Keratinocyte (primary cell): Measurements from ENCODE around the gene MUC5B. TPM values are rescaled to one million over a fixed set of nuclear protein-coding genes. Genes with fewer than 3 reads are reported as not detected.

ENCODE experiments used
- DNase-seq: peaks from one replicate; pipeline ENCODE4 v3.0.0-alpha.2; 2011; ENCODE audit warnings: low read depth, missing footprints, low spot score
- FAIRE-seq: peaks from 2 replicates; lab custom pipeline; 2011; peaks lifted over from hg19 to GRCh38; lab: Jason Lieb, UNC
- H2AFZ ChIP-seq: 2 replicates; pipeline ENCODE4 v1.6.0; 2012; ENCODE audit warnings: low read length, control low read depth, inconsistent platforms; ENCODE audit not compliant: control insufficient read depth
- H3K27ac ChIP-seq: 2 replicates; pipeline ENCODE4 v1.5.1; 2011; ENCODE audit warnings: low read length; ENCODE audit not compliant: control insufficient read depth, insufficient read depth
- H3K27me3 ChIP-seq: 3 replicates; pipeline ENCODE4 v1.6.0; 2011; ENCODE audit warnings: low read length; ENCODE audit not compliant: control insufficient read depth, insufficient read depth; ENCODE audit errors: extremely low read depth
- H3K36me3 ChIP-seq, 2 experiments: 2 replicates in 1 of 2; 3 replicates in 1 of 2; pipeline ENCODE4 v1.5.1; 2011; ENCODE audit warnings: low read length in 2 of 2, mild to moderate bottlenecking in 1 of 2; ENCODE audit not compliant: control insufficient read depth in 2 of 2, insufficient read depth in 2 of 2; ENCODE audit errors: extremely low read depth in 1 of 2
- H3K4me1 ChIP-seq: 3 replicates; pipeline ENCODE4 v1.5.1; 2011; ENCODE audit warnings: low read length; ENCODE audit not compliant: control insufficient read depth, insufficient read depth; ENCODE audit errors: extremely low read depth
- H3K4me2 ChIP-seq: 3 replicates; pipeline ENCODE4 v1.6.0; 2011; ENCODE audit warnings: low read depth, low read length; ENCODE audit not compliant: control insufficient read depth, insufficient read depth; ENCODE audit errors: extremely low read depth
- H3K4me3 ChIP-seq, 3 experiments: fragments of 200-600 bp in 1 of 3; sonication (generic) in 1 of 3; 2 replicates in 2 of 3; 3 replicates in 1 of 3; pipeline ENCODE4 v1.5.1; 2011 to 2016; ENCODE audit warnings: low read length in 3 of 3, mild to moderate bottlenecking in 3 of 3, control low read depth in 2 of 3, inconsistent platforms in 1 of 3, low read depth in 1 of 3, mixed read lengths in 1 of 3, mixed run types in 1 of 3, moderate library complexity in 1 of 3; ENCODE audit not compliant: control insufficient read depth in 2 of 3, insufficient read depth in 2 of 3; ENCODE audit errors: extremely low read depth in 1 of 3
- H3K79me2 ChIP-seq: 2 replicates; pipeline ENCODE4 v1.6.0; 2012; ENCODE audit warnings: low read length; ENCODE audit not compliant: control insufficient read depth, insufficient read depth
- H3K9ac ChIP-seq: 3 replicates; pipeline ENCODE4 v1.6.0; 2011; ENCODE audit warnings: low read length; ENCODE audit not compliant: control insufficient read depth, insufficient read depth; ENCODE audit errors: extremely low read depth
- H3K9me1 ChIP-seq: 3 replicates; pipeline ENCODE4 v1.6.0; 2011; ENCODE audit warnings: low read length; ENCODE audit not compliant: control insufficient read depth, insufficient read depth; ENCODE audit errors: extremely low read depth
- H3K9me3 ChIP-seq: 2 replicates; pipeline ENCODE4 v1.5.1; 2012; ENCODE audit warnings: low read depth, low read length; ENCODE audit not compliant: control insufficient read depth
- H4K20me1 ChIP-seq: 3 replicates; pipeline ENCODE4 v1.6.0; 2011; ENCODE audit warnings: low read length; ENCODE audit not compliant: control insufficient read depth, insufficient read depth; ENCODE audit errors: extremely low read depth
- EZH2 ChIP-seq: IDR thresholded peaks from one replicate; pipeline ENCODE4 v1.6.1; 2012; ENCODE audit warnings: inconsistent platforms, mild to moderate bottlenecking, low read length, moderate library complexity
- dilution Hi-C: fragments of 300-500 bp; cut with MboI; formaldehyde crosslinking; loops from one replicate; pipeline ENCODE4 v1.7.0; 2020; ENCODE audit warnings: low sequenced_read_pairs; ENCODE audit not compliant: extremely low pct_ligation_motif_present
- polyA plus RNA-seq, 5 experiments: library from polyadenylated mRNA; depleted of rRNA in 3 of 5; stranded (reverse) in 3 of 5; stranded (forward) in 1 of 5; unstranded in 1 of 5; fragments of >200 nt; gene quantifications; 1 replicate in 1 of 5; 2 replicates in 3 of 5; 3 replicates in 1 of 5; pipeline versions ENCODE4 v1.2.1 to v1.2.3, GENCODE V29; 2011 to 2012; ENCODE audit warnings: missing spikeins in 2 of 5, low read depth in 1 of 5, low replicate concordance in 1 of 5
- TF ChIP-seq, protein P1 (sequence below), 3 experiments: IDR thresholded peaks in 1 of 3; conservative IDR thresholded peaks in 1 of 3; optimal IDR thresholded peaks in 1 of 3; 2 replicates in 2 of 3; 3 replicates in 1 of 3; pipeline versions ENCODE3 to v1.5.1; 2011; ENCODE audit warnings: low read length in 3 of 3, mild to moderate bottlenecking in 3 of 3, moderate library complexity in 2 of 3, control low read depth in 1 of 3, inconsistent platforms in 1 of 3; ENCODE audit not compliant: insufficient read depth in 2 of 3; ENCODE audit errors: extremely low read depth in 1 of 3

The MUC5B gene
- polyA plus RNA-seq, 1 donor (not counting 4 experiments of a cell fraction or from before 2014, with no cell fraction given), result not detected

DNA sequence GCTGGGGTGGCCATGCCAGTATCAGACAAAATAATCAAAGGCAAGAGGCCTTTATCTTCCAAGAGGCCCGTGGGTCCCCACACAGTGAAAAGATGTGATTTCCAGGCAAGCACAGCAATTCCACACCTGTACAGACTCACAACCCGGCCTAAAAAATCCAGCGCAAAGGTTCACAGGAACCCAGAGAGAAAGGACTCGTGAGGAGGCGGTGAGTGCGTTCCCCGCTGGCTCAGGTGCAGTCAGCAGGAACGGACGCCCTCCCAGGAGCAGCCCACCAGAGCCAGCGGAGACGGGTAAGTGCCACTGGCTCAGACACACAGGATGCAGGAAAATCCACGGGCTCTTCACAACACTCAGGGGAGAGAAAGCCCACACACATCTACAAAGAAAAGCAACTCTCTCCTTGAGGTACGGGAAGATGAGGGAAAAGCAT, 82.2 kb downstream of the MUC5B start:
- no peak overlapping the region for H2AFZ ChIP-seq
- no peak overlapping the region for H3K9ac ChIP-seq
- H3K36me3 ChIP-seq, result peaks cover 11 to 17% of the 10 kb centered on the region in 2 experiments
- peaks cover 18% of the 10 kb centered on the region for H4K20me1 ChIP-seq
- H3K4me2 ChIP-seq, result peak overlapping the region; percentile 77
- H3K4me1 ChIP-seq, result peaks cover 44% of the 10 kb centered on the region
- H3K27me3 ChIP-seq, result no peaks in the 10 kb centered on the region
- H3K4me3 ChIP-seq, result no peak overlapping the region
- dilution Hi-C loops, result no loop called here
- DNase-seq, result no peak
- peaks cover 85% of the 10 kb centered on the region for H3K79me2 ChIP-seq
- no peak overlapping the region for H3K27ac ChIP-seq
- TF ChIP-seq EZH2, result no peak
- TF ChIP-seq, protein P1, sequence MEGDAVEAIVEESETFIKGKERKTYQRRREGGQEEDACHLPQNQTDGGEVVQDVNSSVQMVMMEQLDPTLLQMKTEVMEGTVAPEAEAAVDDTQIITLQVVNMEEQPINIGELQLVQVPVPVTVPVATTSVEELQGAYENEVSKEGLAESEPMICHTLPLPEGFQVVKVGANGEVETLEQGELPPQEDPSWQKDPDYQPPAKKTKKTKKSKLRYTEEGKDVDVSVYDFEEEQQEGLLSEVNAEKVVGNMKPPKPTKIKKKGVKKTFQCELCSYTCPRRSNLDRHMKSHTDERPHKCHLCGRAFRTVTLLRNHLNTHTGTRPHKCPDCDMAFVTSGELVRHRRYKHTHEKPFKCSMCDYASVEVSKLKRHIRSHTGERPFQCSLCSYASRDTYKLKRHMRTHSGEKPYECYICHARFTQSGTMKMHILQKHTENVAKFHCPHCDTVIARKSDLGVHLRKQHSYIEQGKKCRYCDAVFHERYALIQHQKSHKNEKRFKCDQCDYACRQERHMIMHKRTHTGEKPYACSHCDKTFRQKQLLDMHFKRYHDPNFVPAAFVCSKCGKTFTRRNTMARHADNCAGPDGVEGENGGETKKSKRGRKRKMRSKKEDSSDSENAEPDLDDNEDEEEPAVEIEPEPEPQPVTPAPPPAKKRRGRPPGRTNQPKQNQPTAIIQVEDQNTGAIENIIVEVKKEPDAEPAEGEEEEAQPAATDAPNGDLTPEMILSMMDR (optimal IDR thresholded peaks at IDR 0.05 in 1 of 3, IDR thresholded peaks at IDR 0.05 in 1 of 3, conservative IDR thresholded peaks at IDR 0.05 in 1 of 3; ENCODE audit: extremely low read depth in 1 of 3, insufficient read depth in 2 of 3, low read length in 3 of 3), result no peak
- H3K9me1 ChIP-seq, result peaks cover 4% of the 10 kb centered on the region
- FAIRE-seq, result no peak
- no peaks in the 10 kb centered on the region for H3K9me3 ChIP-seq

DNA sequence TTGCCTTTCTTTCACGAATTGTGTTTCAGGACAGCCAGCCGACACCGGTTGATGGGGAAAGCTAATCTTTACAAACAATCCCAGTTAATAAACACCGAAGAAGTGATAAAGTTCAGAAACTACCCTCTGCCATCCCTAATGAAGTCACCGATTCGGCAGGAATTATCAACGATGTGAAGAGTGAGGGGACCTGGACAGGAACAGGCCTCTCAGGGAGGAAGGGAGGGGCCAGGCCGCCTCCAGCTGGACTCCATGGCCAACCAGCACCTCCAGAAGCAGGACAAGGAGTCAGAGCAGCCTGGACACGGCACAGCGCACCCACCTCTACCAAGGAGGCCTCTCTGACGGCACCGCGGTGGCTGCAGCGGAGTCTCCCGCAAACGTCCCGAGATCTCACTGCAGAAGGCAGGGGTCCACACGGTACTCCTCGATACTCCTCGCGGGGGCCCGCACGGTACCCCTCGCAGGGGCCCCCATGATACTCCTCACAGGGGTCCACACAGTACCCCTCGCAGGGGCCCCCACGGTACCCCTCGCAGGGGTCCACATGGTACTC, 82.7 kb downstream of the MUC5B start:
- FAIRE-seq (no peak), DNase-seq (no peak)
- H4K20me1 ChIP-seq, result peaks cover 18% of the 10 kb centered on the region
- H3K9ac ChIP-seq, result no peak overlapping the region
- H3K4me1 ChIP-seq, result peaks cover 49% of the 10 kb centered on the region
- H3K79me2 ChIP-seq, result peaks cover 80% of the 10 kb centered on the region
- H3K36me3 ChIP-seq, result peaks cover 11 to 17% of the 10 kb centered on the region in 2 experiments
- no peak overlapping the region for H2AFZ ChIP-seq
- no peak for TF ChIP-seq EZH2
- TF ChIP-seq, protein P1 (optimal IDR thresholded peaks at IDR 0.05 in 1 of 3, IDR thresholded peaks at IDR 0.05 in 1 of 3, conservative IDR thresholded peaks at IDR 0.05 in 1 of 3; ENCODE audit: extremely low read depth in 1 of 3, insufficient read depth in 2 of 3, low read length in 3 of 3), result no peak
- H3K4me3 ChIP-seq, result no peak overlapping the region
- H3K9me1 ChIP-seq, result peaks cover 4% of the 10 kb centered on the region
- H3K27ac ChIP-seq, result no peak overlapping the region
- no peaks in the 10 kb centered on the region for H3K9me3 ChIP-seq
- no peaks in the 10 kb centered on the region for H3K27me3 ChIP-seq
- H3K4me2 ChIP-seq, result no peak overlapping the region
- dilution Hi-C loops, result no loop called here
